Measurements from ENCODE around the gene CASKIN1. TPM values are rescaled to one million over a fixed set of nuclear protein-coding genes. Genes with fewer than 3 reads are reported as not detected.

CASKIN1 gene
- total RNA-seq, 1 experiment from 2014 or later: 4.5 TPM

- POLR2A ChIA-PET: no interaction called here
- no peak for TF ChIP-seq SIN3A (IDR thresholded peaks at IDR 0.05; ENCODE audit: borderline replicate concordance, insufficient read depth, low read depth, low read length)
- no peak for TF ChIP-seq CTCF (IDR thresholded peaks at IDR 0.05)
- no peak for TF ChIP-seq REST (IDR thresholded peaks at IDR 0.05; ENCODE audit: insufficient read depth in 1 of 2, low read depth in 2 of 2, low read length in 1 of 2)
- no peak for TF ChIP-seq TCF7L2 (IDR thresholded peaks at IDR 0.05; ENCODE audit: low read depth, low read length)
- no peak for TF ChIP-seq POLR2AphosphoS5 (IDR thresholded peaks at IDR 0.05; ENCODE audit: low read depth, low read length)
- H3K27ac ChIP-seq (ENCODE audit: low read length): no peak overlapping the region
Measured at GRCh38 chr16:2183671-2184070, 12.7 kb downstream of the CASKIN1 start.

GRCh38 chr16:2181952-2182351 is 14.5 kb downstream of the CASKIN1 start:
- Histone ChIP-seq H3K4me1 (ENCODE audit: control insufficient read depth, insufficient read depth, low read length) (no peaks in the 10 kb centered on the region), H3K4me3 (ENCODE audit: low read depth in 2 of 2, low read length in 2 of 2) (no peak overlapping the region), H3K36me3 (ENCODE audit: control insufficient read depth, insufficient read depth, low read length) (no peaks in the 10 kb centered on the region), H3K9me3 (ENCODE audit: control insufficient read depth, insufficient read depth, low read depth, low read length) (no peaks in the 10 kb centered on the region), H3K27ac (ENCODE audit: low read length) (no peak overlapping the region), H3K27me3 (ENCODE audit: control insufficient read depth, insufficient read depth, low read length) (no peaks in the 10 kb centered on the region)
- in situ Hi-C loops (cut with HindIII; ENCODE audit: low pct_unique_long_range_greater_than_20kb, low sequenced_read_pairs) (no loop called here), intact Hi-C loops (cut with micrococcal nuclease; ENCODE audit: unreplicated experiment) (no loop called here)
- no TSS peak for BruUV-seq (replicated peaks)
- ChIA-PET CTCF (no interaction called here), POLR2A (no interaction called here)
- no peak for TF ChIP-seq POLR2AphosphoS5 (IDR thresholded peaks at IDR 0.05; ENCODE audit: low read depth, low read length)
- no peak for TF ChIP-seq TCF7L2 (IDR thresholded peaks at IDR 0.05; ENCODE audit: low read depth, low read length)
- TF ChIP-seq SIN3A (IDR thresholded peaks at IDR 0.05; ENCODE audit: borderline replicate concordance, insufficient read depth, low read depth, low read length): no peak
- no peak for TF ChIP-seq REST (IDR thresholded peaks at IDR 0.05; ENCODE audit: insufficient read depth in 1 of 2, low read depth in 2 of 2, low read length in 1 of 2)
- no peak for TF ChIP-seq CTCF (IDR thresholded peaks at IDR 0.05)
- ATAC-seq (no peak), DNase-seq (ENCODE audit: low read depth, low spot score) (no peak)

More at GRCh38 chr16:2183671-2184070, 12.7 kb downstream of the CASKIN1 start:
- BruUV-seq (replicated peaks): no TSS peak
- ATAC-seq: no peak
- no peaks in the 10 kb centered on the region for H3K9me3 ChIP-seq (ENCODE audit: control insufficient read depth, insufficient read depth, low read depth, low read length)
- CTCF ChIA-PET: no interaction called here
- H3K27me3 ChIP-seq (ENCODE audit: control insufficient read depth, insufficient read depth, low read length): no peaks in the 10 kb centered on the region
- H3K36me3 ChIP-seq (ENCODE audit: control insufficient read depth, insufficient read depth, low read length): no peaks in the 10 kb centered on the region
- no peak overlapping the region for H3K4me3 ChIP-seq (ENCODE audit: low read depth in 2 of 2, low read length in 2 of 2)
- intact Hi-C loops (cut with micrococcal nuclease; ENCODE audit: unreplicated experiment) (no loop called here), in situ Hi-C loops (cut with HindIII; ENCODE audit: low pct_unique_long_range_greater_than_20kb, low sequenced_read_pairs) (no loop called here)
- DNase-seq (ENCODE audit: low read depth, low spot score): no peak
- no peaks in the 10 kb centered on the region for H3K4me1 ChIP-seq (ENCODE audit: control insufficient read depth, insufficient read depth, low read length)

All from Panc1 (cell line).